Activated naive CD4-positive, alpha-beta T cell treated with anti-CD3 and anti-CD28 coated beads, Interleukin-2, amount 50 U/mL, for 24 hours (primary cell): ENCODE results near the gene CXCL17.
A peak's percentile ranks its signal among the peaks of the same experiment; 100 is the strongest.

Experiments
- H3K27ac Mint-ChIP-seq: one replicate; pipeline ENCODE4 v1.8.0; 2021; ENCODE audit warnings: mild to moderate bottlenecking, mixed read lengths
- H3K27me3 Mint-ChIP-seq: one replicate; pipeline ENCODE4 v1.8.0; 2021; ENCODE audit warnings: mixed read lengths
- H3K36me3 Mint-ChIP-seq: one replicate; pipeline ENCODE4 v1.8.0; 2021; ENCODE audit warnings: mixed read lengths
- H3K4me1 Mint-ChIP-seq: one replicate; pipeline ENCODE4 v1.8.0; 2021; ENCODE audit warnings: mixed read lengths
- H3K4me3 Mint-ChIP-seq: one replicate; pipeline ENCODE4 v1.8.0; 2021; ENCODE audit warnings: mild to moderate bottlenecking, mixed read lengths
- H3K9me3 Mint-ChIP-seq: one replicate; pipeline ENCODE4 v1.8.0; 2021; ENCODE audit warnings: mixed read lengths

CXCL17 gene

DNA sequence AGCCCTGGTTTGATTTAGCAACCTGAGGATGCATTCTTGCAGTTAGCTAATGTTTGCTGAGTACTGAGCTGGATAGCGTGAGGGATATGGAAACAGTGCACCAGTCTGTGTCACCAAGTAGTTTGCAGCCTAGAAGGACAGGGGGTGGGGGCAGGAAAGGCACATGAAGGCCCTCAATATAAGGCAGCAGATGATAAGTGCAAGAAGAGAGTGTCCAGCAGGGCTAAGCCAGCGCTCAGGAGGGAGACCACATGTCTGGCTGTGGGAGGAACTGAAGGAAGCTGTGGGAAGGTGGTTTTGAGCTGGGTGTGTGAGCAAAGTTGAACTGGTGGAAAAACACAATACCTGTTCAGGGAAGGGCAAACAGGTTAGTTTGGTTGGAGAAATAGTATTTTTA, 1.7 kb downstream of the CXCL17 start:
- H3K36me3 Mint-ChIP-seq = no peaks in the 10 kb centered on the region
- no peaks in the 10 kb centered on the region for H3K9me3 Mint-ChIP-seq
- peaks cover 27% of the 10 kb centered on the region for H3K4me1 Mint-ChIP-seq
- H3K27ac Mint-ChIP-seq = no peak overlapping the region
- H3K27me3 Mint-ChIP-seq = no peaks in the 10 kb centered on the region
- H3K4me3 Mint-ChIP-seq = no peak overlapping the region

DNA sequence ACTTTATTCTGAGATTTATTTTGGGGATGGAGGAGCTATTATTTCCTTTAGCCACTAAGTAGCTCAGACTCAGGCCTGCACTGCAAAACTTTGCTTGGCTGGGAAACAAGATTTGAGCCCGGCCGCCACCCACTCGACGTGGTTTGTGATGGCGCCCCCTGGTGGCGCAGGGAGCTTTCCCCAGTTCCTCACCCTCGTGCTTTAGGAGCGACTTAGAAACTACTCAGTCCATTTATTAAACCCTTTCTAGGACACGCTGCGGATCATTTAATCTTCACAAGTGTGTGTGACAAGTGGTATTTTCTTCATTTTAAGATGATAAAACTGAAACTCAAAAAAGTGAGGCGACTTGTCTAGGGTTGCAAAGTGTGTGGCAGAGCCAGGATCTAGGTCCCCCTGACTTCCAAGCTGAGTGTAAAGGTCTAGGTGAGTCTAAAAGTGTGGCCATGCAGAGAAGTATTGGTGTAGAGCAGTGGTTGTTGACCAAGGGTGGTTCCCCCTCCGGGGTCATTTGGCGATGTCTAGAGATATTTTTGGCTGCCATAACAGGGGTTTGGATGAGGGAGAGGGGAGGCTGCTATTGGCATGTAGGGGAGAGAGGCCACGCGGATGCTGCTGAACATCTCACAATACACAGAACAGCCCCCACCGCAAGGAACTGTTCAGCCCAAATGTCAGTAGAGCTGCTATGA, 2.2 kb downstream of the CXCL17 start:
- Mint-ChIP-seq H3K9me3 (no peaks in the 10 kb centered on the region), H3K36me3 (no peaks in the 10 kb centered on the region), H3K27ac (peak overlapping the region; percentile 38), H3K4me3 (peak overlapping the region; percentile 49), H3K4me1 (peaks cover 27% of the 10 kb centered on the region), H3K27me3 (no peaks in the 10 kb centered on the region)

DNA sequence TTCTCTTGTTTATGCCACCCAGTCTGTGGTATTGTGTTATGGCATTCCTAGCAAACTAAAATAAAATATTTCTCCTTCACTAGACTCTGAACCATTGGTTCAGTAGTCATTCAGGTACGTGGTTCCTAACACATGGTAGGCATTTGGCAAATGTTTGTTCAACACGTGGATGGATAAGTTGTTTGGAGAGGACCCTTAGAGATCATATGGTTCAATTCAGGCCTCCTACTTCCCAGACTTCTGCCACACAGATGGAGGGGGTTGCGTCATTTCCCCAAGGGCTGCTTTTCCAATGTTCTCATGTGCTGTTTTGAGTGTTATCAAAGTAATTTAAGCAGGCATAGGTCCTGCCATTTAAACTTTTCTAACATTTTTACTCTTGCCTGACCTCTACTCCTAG, 6.7 kb downstream of the CXCL17 start:
- no peak overlapping the region for H3K4me3 Mint-ChIP-seq

DNA sequence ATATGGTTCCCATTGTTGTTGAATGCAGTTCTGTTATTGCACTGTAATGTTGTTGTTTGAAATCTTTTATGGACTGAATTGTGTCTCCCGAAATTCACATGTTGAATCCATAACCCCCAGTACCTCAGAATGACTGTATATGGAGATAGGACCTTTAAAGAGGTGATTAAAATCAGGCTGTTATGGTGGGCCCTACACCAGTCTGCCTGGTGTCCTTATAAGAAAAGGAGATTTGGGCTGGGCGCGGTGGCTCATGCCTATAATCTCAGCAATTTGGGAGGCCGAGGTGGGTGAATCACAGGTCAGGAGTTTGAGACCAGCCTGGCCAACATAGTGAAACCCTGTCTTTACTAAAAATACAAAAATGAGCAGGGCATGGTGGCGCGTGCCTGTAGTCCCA, 7.4 kb downstream of the CXCL17 start:
- no peak overlapping the region for H3K4me3 Mint-ChIP-seq
- H3K27me3 Mint-ChIP-seq = no peaks in the 10 kb centered on the region
- H3K9me3 Mint-ChIP-seq = no peaks in the 10 kb centered on the region
- no peak overlapping the region for H3K27ac Mint-ChIP-seq
- H3K4me1 Mint-ChIP-seq = peaks cover 15% of the 10 kb centered on the region
- H3K36me3 Mint-ChIP-seq = no peaks in the 10 kb centered on the region

More for the DNA sequence above, 6.7 kb downstream of the CXCL17 start:
- Mint-ChIP-seq H3K4me1 (peaks cover 21% of the 10 kb centered on the region), H3K9me3 (no peaks in the 10 kb centered on the region), H3K36me3 (no peaks in the 10 kb centered on the region), H3K27ac (no peak overlapping the region), H3K27me3 (no peaks in the 10 kb centered on the region)

DNA sequence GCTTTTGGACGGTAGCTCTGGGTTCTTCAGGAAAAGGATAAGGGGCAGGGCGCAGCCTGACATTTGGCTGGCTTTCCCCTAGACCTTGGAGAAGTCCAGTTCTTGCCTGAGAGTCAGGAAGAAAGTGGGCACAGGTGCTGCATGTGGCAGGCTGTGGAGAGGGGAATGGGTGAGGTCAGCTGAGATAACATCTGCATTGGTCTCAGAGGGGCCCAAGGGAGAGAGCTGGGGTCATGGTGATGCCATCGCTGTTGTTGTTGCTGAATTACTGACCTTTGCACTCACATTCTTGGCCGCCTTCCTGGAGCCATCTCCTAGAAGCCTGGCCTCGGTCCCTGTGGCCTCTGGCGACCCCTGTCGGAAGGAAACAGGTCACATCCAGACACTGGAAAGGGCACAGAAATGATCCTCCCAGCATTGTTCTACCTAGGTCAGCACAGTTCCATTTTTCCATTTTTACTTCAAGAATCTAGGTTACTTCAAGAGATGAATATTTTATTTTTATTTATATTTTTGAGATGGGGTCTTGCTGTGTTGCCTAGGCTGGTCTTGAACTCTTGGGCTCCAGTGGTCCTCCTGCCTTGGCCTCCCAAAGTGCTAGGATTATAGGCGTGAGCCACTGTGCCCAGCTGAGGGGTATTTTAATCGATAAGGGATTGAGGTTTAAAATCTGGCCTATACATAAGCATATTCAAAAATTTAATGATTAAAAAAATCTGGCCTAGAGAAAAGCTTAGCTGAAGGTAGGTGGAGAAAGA, 9.1 kb downstream of the CXCL17 start:
- Mint-ChIP-seq H3K27me3 (no peaks in the 10 kb centered on the region), H3K9me3 (no peaks in the 10 kb centered on the region)

DNA sequence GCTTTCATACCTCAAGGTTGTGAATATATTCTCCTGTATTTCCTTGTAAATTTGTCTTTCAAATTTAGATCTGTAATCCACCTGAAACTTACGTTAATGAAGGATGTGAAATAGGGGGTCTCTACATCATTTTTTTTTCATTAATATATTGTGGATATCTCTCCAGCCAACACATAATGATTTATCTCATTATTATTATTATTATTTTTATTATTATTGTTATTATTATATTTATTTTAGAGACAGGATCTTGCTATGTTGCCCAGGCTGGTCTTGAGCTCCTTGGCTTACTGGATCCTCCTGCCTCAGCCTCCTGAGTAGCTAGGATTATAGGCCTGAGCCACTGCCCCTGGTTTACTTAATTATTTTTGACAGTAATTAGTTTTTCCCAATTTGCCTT, 11.3 kb downstream of the CXCL17 start:
- Mint-ChIP-seq H3K4me1 (no peaks in the 10 kb centered on the region), H3K27me3 (no peaks in the 10 kb centered on the region), H3K27ac (no peak overlapping the region), H3K4me3 (no peak overlapping the region), H3K36me3 (no peaks in the 10 kb centered on the region), H3K9me3 (no peaks in the 10 kb centered on the region)

More for the DNA sequence above, 9.1 kb downstream of the CXCL17 start:
- Mint-ChIP-seq H3K4me3 (no peak overlapping the region), H3K36me3 (no peaks in the 10 kb centered on the region), H3K27ac (no peak overlapping the region), H3K4me1 (peaks cover 6% of the 10 kb centered on the region)

DNA sequence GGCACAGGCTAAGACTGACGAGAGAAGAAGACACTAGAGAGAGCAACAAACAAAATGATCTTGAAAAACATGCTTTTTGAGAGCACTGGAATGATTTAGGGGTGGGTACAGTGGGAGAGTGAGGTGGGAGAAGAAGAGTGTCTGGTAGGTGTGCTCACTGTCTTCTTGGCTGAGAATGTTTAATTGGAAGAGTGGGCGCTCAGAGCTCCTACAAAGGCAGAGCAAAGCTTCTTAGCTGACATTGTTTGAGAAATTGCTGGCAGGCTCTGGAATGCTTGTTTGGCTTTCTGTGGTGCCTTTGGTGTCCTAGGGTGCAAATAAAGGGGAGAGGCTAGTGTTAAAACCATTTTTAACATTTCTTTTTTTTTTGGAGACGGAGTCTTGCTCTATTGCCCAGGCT, 14.1 kb downstream of the CXCL17 start:
- H3K27ac Mint-ChIP-seq = no peak overlapping the region
- no peaks in the 10 kb centered on the region for H3K36me3 Mint-ChIP-seq
- no peaks in the 10 kb centered on the region for H3K9me3 Mint-ChIP-seq
- no peak overlapping the region for H3K4me3 Mint-ChIP-seq
- peaks cover 7% of the 10 kb centered on the region for H3K4me1 Mint-ChIP-seq
- no peaks in the 10 kb centered on the region for H3K27me3 Mint-ChIP-seq

DNA sequence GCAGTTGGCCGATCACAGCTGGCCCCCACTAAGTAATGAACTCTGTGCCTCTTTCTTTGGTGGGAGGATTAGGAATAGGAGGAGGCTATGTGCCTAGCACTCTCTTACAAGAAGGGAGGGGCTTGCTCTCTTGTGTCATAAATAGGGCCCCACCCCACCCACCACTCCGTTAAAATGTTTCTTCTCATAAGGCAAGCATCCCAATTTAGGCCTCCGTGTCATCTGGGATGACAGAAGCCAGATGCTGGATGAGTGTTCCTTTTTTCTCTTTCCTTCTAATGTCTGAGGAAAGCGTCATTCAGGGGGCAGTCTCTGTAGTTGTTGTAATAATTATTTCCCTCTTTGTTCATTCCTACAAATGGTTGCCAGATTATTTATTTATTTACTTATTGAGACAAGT, 15.4 kb downstream of the CXCL17 start, which contains the start of gene LIPE:
Gene LIPE (minus strand): TSS at position 76 of the 400 bp plus-strand sequence. CDS start 239 bp downstream, outside the sequence.
- Mint-ChIP-seq H3K9me3 (no peaks in the 10 kb centered on the region), H3K4me3 (no peak within 1 kb of the TSS), H3K36me3 (no peaks in the 10 kb centered on the region), H3K4me1 (peaks cover 15% of the 10 kb centered on the region), H3K27ac (no peak within 1 kb of the TSS), H3K27me3 (no peaks in the 10 kb centered on the region)

DNA sequence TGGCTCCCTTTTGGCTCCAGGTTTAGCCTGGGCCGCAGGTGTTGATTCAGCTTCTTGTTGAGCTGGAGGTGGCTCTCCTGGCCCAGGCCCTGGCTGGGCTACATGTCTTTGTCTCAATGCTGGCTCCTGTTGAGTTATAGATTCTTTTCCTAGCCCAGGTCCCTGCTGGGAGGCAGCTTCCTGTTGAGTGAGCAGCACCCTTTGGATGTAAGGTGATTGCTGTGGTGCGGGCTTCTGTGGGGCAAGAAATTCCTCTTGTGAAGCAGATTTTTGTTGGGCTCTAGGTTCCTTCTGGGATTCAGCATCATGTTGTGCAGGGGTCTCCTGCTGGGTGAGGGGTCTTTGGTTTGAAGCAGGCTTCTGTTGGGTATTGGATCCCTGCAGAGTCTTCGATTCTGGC, 16.1 kb downstream of the CXCL17 start:
- Mint-ChIP-seq H3K4me3 (no peak overlapping the region), H3K9me3 (no peaks in the 10 kb centered on the region), H3K4me1 (peaks cover 22% of the 10 kb centered on the region), H3K27me3 (no peaks in the 10 kb centered on the region), H3K36me3 (no peaks in the 10 kb centered on the region), H3K27ac (no peak overlapping the region)

DNA sequence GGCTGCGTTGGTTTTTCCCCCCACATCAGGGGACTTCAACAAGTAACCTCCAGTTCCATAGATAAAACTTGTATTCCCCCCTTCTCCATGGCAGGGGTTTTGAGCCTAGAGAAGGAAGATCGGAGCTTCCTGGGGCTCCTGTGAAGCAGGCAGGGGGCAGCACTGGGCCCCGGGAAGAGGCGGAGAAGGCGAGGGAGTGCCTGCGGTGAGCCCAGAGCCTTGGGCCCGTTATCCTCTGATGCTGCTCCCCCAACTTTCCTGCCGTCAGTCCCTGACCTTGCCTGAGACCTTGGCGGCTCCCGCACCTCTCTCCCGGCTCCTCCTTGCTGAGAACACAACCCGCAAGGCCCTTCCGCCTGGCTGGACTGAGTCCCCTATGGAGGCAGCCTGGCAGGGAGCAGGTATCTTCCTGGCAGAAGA, 18.0 kb downstream of the CXCL17 start:
- H3K27ac Mint-ChIP-seq = no peak overlapping the region
- no peaks in the 10 kb centered on the region for H3K9me3 Mint-ChIP-seq
- peaks cover 41% of the 10 kb centered on the region for H3K4me1 Mint-ChIP-seq
- peak overlapping the region; percentile 94 for H3K4me3 Mint-ChIP-seq
- H3K27me3 Mint-ChIP-seq = no peaks in the 10 kb centered on the region
- H3K36me3 Mint-ChIP-seq = no peaks in the 10 kb centered on the region

DNA sequence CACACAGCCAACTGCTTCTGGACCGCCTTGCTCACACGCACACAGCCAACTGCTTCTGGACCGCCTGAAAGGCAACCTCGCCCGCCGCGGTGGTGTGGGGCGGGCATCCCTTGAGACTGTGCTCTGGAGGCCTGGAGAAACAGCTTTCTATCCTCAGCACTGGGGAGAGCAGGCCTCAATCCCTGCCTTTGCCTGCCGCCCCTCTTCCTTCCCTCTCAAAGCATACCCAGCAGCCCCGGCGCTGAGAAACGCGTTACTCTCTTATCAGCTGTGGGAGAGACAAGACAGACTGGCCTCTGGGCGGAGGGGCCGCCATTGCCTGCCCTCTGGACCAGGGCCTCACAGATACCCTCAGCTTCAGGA, 18.4 kb downstream of the CXCL17 start:
- H3K4me1 Mint-ChIP-seq = peaks cover 41% of the 10 kb centered on the region

DNA sequence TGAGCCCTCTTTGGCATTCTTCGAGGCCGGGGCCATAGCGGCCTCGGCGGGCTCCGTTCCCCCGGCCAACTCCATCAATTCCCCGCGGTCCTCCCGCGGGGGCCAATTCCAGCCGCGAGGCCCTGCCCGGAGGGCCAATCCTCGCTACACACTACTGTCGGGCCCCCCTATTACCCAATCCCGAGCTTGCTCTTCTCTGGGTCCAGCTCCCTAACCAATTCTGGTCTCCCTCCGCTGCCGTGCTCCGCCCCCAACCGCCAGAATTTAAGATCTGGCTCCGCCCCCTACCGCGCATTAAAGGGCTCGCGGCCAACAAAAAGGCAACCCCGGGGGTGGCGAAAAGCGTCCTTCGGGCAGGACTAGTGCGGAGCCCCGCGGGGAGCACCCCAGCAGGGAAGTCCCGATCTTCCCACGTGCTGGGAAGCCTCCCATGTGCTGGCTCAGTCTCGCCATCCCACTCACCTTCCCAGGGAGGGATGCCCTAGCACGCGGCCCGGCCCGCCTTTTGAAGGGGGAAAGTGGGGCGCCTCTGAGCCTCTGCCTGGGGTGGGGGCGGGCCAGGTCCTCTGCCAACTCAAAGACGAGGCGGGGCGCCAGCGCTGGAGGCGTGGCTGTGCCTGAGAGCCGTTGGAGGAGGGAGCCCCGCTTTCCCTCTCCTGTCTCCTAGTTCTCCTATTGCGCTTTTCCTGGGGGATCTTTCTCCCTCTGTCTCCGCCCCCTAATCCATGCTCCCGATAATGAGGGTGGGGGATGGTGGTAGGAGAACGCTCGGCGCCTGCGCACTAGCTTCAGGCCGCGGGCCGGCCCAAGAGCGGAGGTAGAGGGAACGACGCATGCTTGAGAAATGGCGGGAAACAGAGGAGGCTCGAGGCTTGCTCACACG, 19.0 kb downstream of the CXCL17 start:
- no peaks in the 10 kb centered on the region for H3K9me3 Mint-ChIP-seq
- peaks cover 41% of the 10 kb centered on the region for H3K4me1 Mint-ChIP-seq
- no peaks in the 10 kb centered on the region for H3K27me3 Mint-ChIP-seq
- peak overlapping the region; percentile 94 for H3K27ac Mint-ChIP-seq
- H3K36me3 Mint-ChIP-seq = no peaks in the 10 kb centered on the region
- H3K4me3 Mint-ChIP-seq = peak overlapping the region; percentile 94

More for the DNA sequence above, 18.4 kb downstream of the CXCL17 start:
- H3K27ac Mint-ChIP-seq = no peak overlapping the region
- no peaks in the 10 kb centered on the region for H3K27me3 Mint-ChIP-seq
- H3K4me3 Mint-ChIP-seq = peak overlapping the region; percentile 94
- no peaks in the 10 kb centered on the region for H3K36me3 Mint-ChIP-seq
- no peaks in the 10 kb centered on the region for H3K9me3 Mint-ChIP-seq

DNA sequence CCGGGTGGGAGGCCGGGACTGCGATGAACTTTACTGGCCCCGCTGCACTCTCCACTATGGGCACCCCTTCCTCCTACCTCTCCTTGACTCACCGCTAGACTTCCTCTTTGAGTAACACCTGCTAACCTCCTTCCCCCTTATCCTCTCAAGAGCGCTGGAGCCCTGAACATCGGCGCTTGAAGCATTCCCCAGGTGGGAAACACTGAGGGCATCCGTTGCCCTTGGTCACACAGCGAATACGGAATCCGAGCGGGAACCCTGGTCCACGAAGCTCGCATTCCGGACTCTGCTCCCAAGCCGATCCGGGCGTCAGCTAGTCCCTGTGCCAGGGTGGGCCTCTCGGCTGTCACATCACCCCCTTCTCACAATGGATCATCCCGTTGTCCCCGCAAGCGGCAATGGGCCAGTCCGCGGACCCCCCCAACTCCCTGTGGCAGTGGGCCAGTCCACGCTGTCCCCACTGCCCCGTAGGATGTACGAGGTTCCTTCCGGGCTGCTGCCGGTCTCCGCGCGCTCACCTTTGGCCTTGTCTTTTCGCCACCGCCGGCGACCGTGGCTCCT, 19.8 kb downstream of the CXCL17 start:
- no peaks in the 10 kb centered on the region for H3K9me3 Mint-ChIP-seq
- no peaks in the 10 kb centered on the region for H3K36me3 Mint-ChIP-seq
- peak overlapping the region; percentile 94 for H3K4me3 Mint-ChIP-seq
- peaks cover 41% of the 10 kb centered on the region for H3K4me1 Mint-ChIP-seq
- no peaks in the 10 kb centered on the region for H3K27me3 Mint-ChIP-seq
- peak overlapping the region; percentile 94 for H3K27ac Mint-ChIP-seq

DNA sequence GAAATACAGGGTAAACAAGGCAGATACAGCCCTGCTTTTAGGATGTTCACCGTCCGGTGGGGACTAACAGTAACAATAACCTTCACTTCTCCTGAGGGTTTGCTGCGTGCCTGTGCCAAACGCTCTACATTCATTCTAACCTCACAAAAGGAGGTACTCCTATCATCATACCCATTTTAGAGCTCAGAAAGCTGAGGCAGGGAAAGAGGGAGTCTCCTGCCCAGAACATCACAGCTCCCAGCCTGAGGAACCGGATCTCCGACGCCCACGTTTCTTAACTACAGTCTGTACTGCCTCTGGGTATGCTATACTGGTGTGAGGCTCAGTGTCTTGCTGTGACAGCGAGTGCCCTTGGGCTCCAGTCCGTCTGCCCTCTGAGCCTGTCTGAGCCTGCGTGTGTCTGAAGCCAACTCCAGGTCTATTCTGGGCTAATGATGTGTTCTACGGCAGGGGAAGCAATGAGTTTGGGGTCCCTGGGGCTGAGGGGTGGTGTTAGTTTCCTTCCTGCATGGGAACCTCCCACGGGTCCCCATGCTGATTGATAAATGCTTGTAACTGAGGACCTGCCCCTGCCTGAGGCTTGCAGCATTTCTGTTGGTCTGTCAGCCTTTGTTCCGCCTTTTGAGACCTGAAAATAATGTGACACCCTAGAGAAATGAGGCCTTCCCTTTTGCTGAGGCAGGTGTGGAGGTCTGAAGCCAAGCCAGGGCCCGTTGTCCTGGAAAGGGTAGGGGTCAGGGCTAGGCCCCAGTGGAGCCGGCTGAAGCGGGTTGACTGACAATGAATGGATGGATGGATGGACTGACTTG, 20.4 kb downstream of the CXCL17 start:
- no peaks in the 10 kb centered on the region for H3K9me3 Mint-ChIP-seq
- peaks cover 41% of the 10 kb centered on the region for H3K4me1 Mint-ChIP-seq
- H3K4me3 Mint-ChIP-seq = peak overlapping the region; percentile 94
- peak overlapping the region; percentile 94 for H3K27ac Mint-ChIP-seq
- no peaks in the 10 kb centered on the region for H3K27me3 Mint-ChIP-seq
- H3K36me3 Mint-ChIP-seq = no peaks in the 10 kb centered on the region

DNA sequence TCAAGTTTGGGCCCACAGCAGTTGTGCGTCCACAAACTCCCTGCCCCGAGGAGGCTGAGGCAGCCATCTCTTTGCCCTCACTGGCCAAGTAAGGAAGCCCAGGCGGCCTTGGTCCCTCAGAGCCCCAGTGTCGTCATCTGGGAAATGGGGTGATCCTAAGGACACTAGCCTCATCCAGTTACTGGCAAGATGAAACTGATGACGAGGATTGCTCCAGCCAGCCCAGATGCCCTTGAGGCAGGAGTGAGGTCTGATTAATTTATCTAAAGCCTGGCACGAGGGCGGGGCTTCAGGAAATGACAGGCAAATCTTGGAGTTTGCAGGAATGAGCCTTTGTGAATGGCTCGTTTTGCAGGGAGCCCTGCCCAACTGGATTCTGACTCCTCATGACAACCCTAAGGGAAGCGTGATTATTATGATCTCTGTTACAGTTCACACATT, 21.1 kb downstream of the CXCL17 start:
- H3K4me3 Mint-ChIP-seq = peak overlapping the region; percentile 94
- no peaks in the 10 kb centered on the region for H3K36me3 Mint-ChIP-seq
- H3K27ac Mint-ChIP-seq = no peak overlapping the region
- H3K9me3 Mint-ChIP-seq = no peaks in the 10 kb centered on the region
- peaks cover 41% of the 10 kb centered on the region for H3K4me1 Mint-ChIP-seq
- no peaks in the 10 kb centered on the region for H3K27me3 Mint-ChIP-seq
